Measurements from ENCODE around the gene RPL32. TPM values are rescaled to one million over a fixed set of nuclear protein-coding genes. Genes with fewer than 3 reads are reported as not detected.
"Not testable (repeated sequence)": the region's sequence is repeated elsewhere in the genome, so short reads cannot be mapped to it uniquely, and the experiment has no call there.

The RPL32 gene
- total RNA-seq, 1 donor from 2014 or later: 414 TPM

DNA sequence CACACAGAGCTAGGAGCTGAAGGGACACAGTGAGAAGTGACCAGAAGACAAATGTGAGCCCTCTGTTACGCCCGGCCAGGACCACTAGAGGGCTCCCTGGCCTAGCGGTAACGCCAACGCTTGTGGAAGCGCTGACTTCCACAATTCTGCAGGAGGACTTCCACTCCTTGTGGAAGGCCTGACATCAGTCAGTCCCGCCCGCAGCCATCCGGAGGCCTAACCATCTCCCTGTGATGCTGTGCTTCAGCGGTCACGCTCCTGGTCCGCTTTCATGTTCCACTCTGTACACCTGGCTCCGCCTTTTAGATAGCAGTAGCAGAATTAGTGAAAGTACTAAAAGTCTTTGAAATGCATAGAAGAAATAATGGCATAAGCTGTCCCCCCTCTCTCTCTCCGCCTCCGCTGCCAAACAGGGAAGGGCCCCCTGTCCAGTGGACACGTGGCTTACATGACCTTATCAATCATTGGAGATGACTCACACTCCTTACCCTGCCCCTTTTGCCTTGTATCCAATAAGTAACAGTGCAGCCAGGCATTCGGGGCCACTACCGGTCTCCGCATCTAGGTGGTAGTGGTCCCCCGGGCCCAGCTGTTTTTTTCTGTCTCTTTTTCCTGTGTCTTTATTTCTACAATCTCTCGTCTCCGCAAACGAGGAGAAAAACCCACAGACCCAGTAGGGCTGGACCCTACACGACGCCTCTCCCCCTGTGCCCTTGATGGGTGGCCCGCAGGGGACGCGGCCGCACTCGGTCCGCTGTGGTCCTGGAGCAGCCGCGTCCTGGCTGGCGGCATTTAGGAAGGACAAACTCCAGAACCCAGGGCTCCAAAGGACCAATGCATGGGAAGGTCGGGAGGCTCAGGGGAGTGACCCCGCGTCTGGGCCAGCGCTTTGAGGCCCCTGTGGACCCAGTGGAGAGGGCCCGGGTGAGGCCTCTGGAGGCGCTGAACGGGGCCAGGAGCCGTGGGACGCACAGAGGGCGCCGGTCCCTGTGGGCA lies 27.0 kb upstream of the RPL32 start:
- ATAC-seq (peak; percentile 95), DNase-seq (ENCODE audit: low spot score) (peak; percentile 84)

DNA sequence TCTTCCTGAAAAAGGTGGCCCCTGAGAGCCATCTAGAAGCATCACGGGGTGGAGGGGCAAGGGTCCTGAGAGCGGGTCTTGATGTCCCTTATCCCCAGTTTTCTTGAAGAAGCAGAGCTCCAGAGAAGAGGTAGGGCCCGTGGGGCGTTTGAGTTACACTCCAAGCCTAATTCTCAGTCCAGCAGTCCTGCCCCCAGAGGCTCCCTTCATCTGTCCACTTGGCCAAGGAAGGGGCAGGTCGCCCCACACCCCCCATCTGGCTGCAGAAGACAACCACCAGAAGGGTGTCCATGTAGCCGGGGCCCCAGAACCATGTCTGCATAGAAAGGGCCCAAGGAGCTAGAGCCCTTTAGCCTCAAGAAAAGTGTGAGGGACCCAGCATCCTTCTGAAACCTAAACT lies 25.5 kb upstream of the RPL32 start:
- ATAC-seq (no peak), DNase-seq (ENCODE audit: low spot score) (no peak)

DNA sequence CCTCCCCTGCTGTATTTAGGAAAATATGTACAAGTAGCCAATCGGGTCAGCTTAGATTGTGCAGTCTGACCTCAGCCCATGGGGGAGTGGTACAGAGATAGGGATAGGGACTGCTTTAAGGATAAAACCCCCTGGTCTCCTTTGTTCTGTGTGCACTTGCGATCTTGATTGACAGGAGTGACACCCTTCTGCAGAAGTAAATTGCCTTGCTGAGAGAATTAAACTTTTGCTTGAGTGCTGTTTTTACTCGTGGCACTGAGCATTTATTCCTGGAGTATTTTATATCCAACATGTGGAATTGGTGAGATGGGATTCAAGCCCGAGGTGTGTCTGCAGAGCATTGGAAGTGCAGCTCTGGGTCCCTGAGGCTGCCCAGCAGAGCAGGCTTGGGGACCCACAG lies 23.9 kb upstream of the RPL32 start:
- DNase-seq (ENCODE audit: low spot score) (no peak), ATAC-seq (no peak)

DNA sequence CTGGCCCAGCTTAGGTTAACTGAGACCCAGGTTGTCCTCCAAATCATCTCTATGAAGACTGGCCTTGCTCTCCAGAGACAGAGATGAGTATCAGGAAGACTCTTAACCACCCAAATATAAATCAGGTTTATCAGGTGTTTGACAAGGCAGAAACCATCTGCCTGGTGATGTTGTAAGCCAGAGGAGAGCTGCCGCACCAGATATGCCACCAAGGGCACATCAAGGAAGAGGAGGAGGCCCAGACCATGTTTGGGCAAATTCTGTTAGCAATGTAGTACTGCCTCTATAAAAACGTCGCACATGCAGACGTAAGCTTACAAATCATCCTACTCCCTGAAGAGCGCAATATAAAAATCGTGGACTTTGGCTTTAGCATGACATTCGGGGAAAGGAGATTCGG lies 21.0 kb upstream of the RPL32 start:
- ATAC-seq: no peak
- DNase-seq (ENCODE audit: low spot score): no peak

DNA sequence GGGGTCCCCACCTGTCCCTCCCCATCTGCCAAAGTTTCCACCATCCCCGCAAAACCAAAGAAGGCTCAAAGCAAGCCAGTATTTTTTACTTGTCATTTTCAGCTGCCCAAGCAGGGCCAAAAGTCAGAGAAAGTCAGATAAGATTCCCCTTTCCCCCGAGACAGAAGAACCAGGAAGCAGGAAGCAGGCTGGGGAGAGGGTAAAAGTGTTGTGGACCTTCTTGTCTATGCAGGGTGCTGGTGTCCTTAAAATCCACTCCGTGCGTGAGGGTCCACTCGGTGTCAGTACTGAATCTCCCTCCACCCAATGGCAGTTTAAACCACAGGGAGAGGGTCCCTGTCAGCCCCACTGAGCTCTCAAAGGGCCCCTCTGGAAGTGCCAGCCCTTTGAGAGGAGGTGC lies 20.2 kb upstream of the RPL32 start:
- ATAC-seq: no peak

DNA sequence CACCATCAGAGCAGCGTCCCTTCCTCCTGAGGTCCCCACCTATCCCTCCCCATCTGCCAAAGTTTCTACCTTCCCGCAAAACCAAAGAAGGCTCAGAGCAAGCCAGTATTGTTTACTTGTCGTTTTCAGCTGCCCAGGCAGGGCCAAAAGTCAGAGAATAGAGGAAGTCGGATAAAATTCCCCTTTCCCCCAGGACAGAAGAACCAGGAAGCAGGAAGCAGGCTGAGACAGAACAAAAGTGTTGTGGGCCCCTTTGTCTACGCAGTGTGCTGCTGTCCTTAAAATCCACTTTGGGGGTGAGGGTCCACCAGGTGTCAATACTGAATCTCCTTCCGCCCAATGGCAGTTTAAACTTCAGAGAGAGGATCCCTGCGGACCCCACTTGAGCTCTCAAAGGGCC lies 18.5 kb upstream of the RPL32 start:
- DNase-seq (ENCODE audit: low spot score) (no peak), ATAC-seq (no peak)

More for the DNA sequence above, 20.2 kb upstream of the RPL32 start:
- no peak for DNase-seq (ENCODE audit: low spot score)

DNA sequence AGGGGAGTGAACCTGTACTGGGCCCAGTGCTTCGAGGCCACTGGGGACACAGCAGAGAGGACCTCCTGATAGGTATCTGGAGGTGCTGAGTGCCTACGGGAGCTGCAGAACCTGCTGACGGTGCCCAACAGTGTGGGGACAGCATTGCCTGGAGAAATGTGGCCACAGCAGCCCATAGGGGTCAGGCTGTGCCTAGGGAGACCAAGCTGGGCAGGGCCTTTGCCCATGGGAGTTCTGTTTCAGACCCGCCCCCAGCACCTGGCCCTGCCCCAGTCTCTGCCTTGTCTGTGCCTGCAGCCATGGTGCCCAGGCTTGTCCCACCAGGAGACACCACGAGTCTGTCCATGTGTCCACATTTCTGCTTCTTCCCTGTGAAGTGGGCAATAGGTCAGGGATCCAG lies 15.3 kb upstream of the RPL32 start:
- ATAC-seq: peak; percentile 15
- no peak for DNase-seq (ENCODE audit: low spot score)

DNA sequence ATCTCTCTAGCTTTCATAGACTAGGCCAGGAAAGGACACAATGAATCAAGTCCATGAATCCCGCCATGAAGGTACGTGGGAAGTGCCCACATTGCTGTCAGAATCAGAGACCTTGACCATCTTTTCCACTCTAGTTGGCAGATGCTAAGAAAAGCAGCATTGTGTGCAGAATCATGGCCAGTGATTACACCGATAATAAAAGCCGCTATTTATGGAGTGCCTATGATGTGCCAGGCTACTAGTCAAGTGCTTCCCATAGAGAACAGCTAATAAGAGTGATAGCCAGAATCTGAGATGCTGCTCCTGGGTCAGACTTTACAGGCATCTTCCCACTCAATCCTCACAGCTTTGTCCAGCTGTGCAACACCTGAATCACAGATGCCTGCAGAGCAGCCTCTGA lies 13.2 kb upstream of the RPL32 start:
- ATAC-seq (no peak), DNase-seq (ENCODE audit: low spot score) (no peak)

DNA sequence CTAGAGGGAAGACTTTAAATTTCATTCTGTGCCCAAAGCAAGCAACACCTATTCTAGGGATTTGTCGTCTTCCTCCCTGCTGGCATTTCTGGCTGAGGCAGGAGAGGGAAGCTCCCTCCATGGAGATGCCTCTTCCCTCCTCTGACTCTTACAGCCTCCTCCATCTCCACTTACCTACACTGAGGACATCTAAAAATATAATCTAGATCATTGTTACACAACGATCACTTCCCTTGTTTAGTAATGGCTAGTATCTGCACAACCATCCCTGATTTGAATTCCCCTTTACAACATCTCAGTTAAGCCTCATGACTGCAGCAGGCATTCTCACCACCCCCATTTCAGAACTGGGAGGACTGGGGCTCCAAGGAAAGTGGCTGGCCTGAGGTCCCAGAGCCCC lies 12.5 kb upstream of the RPL32 start:
- DNase-seq (ENCODE audit: low spot score); ATAC-seq: not testable (repeated sequence)

DNA sequence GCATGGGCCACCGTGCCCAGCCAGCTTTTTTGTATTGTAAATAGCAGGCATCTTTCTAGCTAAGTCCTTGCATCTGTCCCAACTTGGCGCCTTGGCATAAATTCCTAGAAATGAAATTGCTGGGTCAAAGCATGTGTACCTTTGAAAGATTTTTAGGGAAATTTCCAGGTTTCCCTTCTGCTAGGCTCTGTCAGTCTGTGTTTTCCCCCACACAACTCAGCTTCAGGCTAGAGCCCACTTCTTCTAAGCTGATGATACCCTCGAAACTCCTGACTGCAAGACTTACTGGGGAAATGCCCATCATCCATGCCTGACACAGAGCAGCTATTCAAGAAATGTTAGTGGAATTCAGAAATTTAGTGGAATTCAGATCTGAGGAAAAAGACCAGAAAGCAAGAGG lies 10.8 kb upstream of the RPL32 start:
- ATAC-seq (no peak), DNase-seq (ENCODE audit: low spot score) (no peak)

DNA sequence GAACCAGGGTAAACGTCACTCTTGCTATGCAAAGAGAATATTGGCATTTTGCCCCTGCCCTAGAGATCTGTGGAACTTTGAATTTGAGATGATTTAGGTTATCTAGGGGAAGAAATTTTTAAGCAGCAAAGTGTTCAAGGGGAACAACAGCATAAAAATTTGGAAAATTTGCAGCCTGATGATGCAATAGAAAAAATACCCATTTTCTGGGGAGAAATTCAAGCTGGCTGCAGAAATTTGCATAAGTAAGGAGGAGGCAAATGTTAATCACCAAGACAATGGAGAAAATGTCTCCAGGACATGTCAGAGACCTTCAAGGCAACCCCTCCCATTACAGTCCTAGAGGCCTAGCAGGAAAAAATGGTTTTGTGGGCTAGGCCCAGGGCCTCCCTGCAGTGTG lies 4.4 kb upstream of the RPL32 start:
- ATAC-seq: no peak

DNA sequence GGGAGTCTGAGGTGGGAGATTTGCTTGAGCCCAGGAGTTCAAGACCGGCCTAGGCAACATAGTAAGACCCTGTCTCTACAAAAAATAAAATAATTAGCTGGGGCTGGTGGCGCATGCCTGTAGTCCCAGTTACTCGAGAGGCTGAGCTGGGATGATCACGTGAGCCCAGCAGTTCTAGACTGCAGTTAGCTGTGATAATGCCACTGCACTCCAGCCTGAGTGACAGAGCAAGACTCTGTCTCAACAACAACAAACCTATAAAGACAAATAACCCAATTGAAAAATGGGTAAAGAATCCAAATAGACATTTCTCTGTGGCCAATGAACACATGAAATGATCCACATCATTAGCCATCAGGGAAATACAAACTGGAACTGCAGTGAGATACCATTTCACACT lies 1.1 kb upstream of the RPL32 start:
- no peak for ATAC-seq
- no peak for DNase-seq (ENCODE audit: low spot score)

More for the DNA sequence above, 4.4 kb upstream of the RPL32 start:
- DNase-seq (ENCODE audit: low spot score): no peak

DNA sequence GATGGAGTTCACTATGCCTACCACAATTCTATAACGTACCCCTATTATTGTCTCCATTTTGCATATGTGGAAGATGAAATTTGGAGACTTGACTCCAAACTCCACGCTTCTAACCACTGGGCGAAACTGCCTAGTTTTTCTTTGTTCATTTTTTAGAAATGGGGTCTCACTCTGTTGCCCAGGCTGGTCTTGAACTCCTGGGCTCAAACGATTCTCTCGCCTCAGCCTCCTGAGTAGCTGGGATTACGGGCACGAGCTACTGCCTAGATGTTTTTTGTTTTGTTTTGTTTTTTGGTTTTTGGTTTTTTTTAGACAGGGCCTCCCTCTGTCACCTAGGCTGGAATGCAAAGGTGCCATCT lies 584 bp upstream of the RPL32 start:
- ATAC-seq: no peak
- no peak for DNase-seq (ENCODE audit: low spot score)

DNA sequence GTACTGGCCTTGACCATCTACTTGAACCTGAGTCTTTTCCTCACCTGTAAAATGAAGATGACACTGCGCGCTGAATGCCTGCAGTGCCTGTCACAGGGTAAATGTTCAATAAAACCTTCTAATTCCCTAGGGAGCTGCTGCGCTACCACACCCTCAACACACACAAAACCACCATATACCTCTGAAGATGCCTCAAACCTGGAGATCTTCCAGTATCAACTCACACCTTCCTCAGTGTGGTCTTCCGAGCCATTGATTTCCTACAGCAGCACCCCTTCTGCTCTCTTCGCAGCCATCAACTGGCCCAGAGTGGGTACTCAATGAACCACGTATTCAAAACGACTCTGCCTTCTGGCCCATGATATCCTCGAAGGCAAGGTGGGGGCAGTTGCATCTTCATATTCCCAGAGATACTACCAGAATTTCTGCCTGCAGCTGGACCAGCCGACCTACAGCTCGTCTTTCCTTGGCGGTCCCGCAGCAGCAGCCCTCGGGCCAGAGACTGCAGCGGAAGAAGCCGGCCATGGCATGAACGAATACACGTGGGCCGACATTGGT lies 695 bp downstream of the RPL32 start:
- DNase-seq (ENCODE audit: low spot score) (no peak), ATAC-seq (peak; percentile 52)

DNA sequence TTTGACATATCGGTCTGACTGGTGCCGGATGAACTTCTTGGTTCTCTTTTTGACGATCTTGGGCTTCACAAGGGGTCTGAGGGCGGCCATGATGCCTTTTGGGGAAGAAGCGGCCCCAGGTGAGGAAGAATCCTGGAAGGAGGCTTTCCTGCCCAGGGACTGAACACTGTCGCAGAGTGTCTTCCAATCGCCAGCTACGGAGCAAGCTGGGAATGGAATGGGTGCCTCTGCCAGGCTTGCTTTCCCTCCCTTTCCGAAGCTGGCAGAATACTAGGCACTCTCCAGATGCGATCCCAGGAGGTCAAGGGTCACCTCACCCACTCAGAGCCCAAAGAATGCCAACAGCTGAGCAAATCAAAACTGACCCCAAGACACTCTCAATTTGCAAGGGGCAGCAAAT lies 1.2 kb downstream of the RPL32 start:
- peak; percentile 43 for ATAC-seq
- not testable (repeated sequence) for DNase-seq (ENCODE audit: low spot score)

DNA sequence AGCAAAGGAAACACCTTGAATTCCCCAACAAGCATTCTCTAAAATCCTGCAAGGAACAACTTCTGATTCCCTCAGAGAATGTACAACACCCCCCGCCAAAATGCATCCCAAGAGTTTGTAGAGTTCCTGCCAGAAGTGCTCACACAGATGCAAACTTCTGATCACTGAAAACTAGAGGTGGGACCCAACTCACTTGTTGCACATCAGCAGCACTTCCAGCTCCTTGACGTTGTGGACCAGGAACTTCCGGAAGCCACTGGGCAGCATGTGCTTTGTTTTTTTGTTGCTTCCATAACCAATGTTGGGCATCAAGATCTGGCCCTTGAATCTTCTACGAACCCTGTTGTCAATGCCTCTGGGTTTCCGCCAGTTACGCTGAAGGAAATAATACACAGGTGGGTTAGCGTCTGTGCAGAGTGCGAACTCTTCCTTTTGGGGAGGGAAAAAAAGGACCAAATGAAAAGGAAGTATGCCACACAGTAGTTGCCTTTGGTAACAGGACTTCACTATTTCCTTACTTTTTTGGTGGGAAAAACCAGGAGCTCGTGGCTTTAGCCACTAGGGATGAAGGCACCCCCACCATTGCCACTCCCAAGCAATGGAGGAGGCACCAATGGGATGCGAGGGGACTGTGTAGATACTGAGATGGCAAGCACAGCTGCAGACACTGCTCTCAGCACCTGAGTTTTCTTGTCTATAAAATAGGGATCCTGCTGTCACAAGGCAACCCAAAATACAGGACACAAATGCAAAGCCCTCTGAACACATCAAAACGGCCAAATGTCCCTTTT lies 2.0 kb downstream of the RPL32 start:
- DNase-seq (ENCODE audit: low spot score): no peak
- ATAC-seq: no peak

DNA sequence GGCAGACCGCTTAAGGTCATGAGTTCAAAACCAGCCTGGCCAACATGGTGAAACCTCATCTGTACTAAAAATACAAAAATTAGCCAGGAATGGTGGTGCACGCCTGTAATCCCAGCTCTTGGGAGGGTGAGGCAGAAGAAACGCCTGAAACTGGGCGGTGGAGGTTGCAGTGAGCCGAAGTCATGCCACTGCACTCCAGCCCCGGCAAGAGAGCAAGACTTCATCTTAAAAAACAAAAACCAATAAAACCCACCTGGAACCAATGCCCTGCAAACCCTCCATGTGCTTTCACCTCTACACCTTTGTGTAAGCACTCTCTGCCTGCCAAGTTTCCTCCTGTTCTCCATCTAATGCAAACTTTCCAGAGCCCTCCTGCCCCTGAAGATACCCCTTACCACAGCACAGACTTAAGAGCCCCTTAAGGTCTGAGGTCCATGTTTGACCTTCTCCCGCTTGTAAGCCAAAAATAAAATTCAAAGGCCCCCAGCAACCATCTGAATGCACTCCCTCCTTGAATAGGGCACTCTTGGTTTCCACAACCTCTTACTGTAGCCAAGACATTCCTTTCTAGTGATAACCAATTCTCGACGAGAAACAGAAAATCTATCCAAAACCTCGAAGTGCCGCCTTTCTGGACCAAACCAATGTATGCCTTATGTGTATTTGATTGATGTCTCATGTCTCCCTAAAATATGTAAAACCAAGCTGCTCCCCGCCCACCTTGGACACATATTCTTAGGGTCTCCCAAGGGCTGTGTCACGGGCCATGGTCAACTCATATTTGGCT lies 3.0 kb downstream of the RPL32 start:
- no peak for ATAC-seq

DNA sequence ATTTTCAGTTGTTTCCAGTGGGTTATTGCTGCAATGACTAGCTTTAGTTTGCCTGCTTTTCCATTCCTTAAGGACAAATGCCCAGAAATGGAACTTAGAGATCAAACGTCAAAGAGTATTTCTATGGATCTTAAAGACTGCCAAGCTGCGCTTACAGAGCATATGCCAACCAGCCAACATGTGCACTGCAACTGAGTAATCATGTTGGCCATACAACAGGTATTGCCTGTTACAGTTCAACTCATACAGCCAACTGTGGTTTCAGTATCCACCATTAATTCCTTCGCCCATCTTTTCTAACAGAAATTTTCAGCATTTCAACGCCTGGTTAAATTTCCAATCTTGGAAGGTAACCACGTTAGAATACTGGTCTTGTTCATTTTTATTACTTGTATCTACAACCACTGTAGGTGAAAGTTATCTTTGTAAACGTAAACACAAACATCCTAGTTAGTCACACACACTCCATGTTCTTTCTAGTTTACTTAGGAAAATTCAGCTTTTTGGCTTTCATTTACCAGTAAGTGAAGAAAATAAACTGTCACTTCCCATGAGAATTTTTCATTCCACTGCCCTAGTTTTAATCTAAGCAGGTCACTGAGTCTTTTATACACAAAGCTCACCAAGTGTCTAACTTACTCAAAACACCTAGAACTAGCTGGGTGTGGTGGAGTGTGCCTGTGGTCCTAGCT lies 3.9 kb downstream of the RPL32 start:
- ATAC-seq (no peak), DNase-seq (ENCODE audit: low spot score) (no peak)

More for the DNA sequence above, 3.0 kb downstream of the RPL32 start:
- DNase-seq (ENCODE audit: low spot score): no peak

DNA sequence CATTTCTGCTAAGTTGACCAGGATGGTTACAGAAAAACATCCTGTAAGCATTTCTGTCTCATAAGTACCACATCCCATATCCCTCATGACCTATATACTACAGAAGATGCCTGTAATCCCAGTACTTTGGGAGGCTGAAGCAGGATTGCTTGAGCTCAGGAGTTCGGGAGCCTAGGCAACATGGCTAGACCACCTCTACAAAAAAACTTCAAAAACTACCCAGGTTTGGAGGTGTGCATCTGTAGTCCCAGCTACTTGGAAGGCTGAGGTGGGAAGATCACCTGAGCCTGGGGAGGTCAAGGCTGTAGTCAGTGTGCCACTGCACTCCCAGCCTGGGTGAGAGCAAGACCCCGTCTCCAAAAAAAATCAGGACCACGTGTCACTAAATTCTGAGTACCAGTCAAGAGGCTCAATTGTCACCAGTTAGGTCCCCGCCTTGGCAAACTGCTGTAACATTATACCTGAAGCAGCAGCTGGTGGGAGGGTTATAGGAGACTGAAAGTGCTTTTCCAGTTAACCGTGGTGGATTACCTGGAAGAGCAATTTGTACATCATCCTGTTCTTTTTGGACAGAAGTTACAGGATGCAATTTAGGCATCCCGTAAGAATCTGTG lies 6.2 kb downstream of the RPL32 start:
- no peak for DNase-seq (ENCODE audit: low spot score)

More for the DNA sequence above, 6.2 kb downstream of the RPL32 start:
- ATAC-seq: no peak

Measured in left lobe of liver (tissue), 2 donors.